ENCODE measurements around the gene ATP10D.

ATP10D gene

DNA sequence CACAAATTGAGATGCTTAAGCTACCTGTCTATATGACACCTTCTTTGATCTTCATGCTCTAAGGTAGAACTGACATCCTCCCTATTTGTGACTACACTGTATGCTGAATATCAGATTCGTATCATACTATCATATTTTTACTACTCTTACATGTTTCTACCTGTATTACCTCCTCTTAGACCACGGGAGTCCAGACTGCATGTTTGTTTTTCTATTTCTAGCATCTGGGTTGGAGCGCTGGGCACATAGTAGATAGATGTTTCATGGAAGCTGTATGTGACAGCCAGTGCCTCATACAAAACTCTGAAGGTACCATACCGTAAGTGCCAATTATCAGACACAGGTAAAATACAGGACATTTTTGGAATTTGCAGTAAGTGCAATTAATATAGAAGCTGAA is 47.6 kb downstream of the ATP10D start:
- no peak for DNase-seq (ENCODE audit: low read depth)
- TF ChIP-seq, protein P1, sequence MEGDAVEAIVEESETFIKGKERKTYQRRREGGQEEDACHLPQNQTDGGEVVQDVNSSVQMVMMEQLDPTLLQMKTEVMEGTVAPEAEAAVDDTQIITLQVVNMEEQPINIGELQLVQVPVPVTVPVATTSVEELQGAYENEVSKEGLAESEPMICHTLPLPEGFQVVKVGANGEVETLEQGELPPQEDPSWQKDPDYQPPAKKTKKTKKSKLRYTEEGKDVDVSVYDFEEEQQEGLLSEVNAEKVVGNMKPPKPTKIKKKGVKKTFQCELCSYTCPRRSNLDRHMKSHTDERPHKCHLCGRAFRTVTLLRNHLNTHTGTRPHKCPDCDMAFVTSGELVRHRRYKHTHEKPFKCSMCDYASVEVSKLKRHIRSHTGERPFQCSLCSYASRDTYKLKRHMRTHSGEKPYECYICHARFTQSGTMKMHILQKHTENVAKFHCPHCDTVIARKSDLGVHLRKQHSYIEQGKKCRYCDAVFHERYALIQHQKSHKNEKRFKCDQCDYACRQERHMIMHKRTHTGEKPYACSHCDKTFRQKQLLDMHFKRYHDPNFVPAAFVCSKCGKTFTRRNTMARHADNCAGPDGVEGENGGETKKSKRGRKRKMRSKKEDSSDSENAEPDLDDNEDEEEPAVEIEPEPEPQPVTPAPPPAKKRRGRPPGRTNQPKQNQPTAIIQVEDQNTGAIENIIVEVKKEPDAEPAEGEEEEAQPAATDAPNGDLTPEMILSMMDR (IDR thresholded peaks at IDR 0.05; ENCODE audit: insufficient read depth, low read depth, low read length, missing control alignments), result no peak
- H3K4me3 ChIP-seq (ENCODE audit: low read depth, low read length), result no peak overlapping the region

DNA sequence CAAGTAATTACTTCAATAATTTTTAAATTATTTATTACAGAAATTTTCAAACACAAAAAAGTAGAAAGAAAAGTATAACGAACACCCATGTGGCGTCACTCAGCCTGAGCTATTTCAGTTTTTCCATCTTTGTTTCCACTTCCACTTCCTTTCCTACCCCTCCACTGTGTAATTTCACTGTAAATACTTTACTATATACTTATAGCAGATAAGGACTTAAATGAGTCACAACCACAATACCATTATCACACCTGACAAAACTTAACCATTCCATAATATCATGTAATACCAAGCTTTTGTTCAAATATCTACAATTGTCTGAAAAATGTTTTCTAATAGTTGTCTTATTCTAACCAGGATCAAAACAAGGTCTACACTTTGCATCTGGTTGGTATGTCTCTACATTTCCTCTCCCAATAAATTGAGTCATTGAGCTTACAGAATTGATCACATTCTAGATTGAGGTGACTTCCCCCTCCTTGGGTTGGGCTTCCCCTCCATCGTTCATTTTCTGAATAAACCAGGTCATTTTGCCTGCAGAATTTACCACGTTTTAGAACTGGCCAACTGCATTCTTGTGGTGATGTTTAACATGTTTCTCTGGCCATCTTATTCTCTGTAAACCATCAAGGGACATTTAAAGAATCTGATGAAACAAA is 48.7 kb downstream of the ATP10D start:
- TF ChIP-seq, protein P1 (IDR thresholded peaks at IDR 0.05; ENCODE audit: insufficient read depth, low read depth, low read length, missing control alignments), result no peak
- no peak for DNase-seq (ENCODE audit: low read depth)
- no peak overlapping the region for H3K4me3 ChIP-seq (ENCODE audit: low read depth, low read length)

GRCh38 chr4:47534772-47535171 is 49.7 kb downstream of the ATP10D start:
- H3K4me3 ChIP-seq (ENCODE audit: low read depth, low read length), result no peak overlapping the region
- no peak for DNase-seq (ENCODE audit: low read depth)
- TF ChIP-seq, protein P1 (IDR thresholded peaks at IDR 0.05; ENCODE audit: insufficient read depth, low read depth, low read length, missing control alignments), result no peak

DNA sequence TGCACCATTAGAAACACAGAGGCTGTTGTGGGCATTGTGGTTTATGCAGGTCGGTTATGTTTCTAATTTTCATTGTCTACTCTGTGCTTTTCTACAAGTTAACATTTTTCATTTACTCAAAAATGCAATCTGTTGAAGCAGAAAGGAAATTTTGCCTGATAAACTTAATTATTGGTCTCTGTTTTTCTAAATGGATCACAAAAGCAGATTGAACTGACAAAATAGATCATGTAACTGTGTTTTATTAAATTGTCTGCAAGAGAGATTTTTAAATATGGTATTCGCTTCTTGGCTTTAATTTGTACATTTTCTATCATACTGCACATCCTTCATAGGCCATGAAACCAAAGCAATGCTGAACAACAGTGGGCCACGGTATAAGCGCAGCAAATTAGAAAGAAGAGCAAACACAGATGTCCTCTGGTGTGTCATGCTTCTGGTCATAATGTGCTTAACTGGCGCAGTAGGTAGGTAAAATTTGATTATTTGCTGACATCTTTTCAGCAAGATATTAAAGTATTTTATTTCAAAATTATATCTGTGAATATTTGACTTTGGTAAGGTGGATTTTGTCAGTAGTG is 50.6 kb downstream of the ATP10D start:
- no peak overlapping the region for H3K4me3 ChIP-seq (ENCODE audit: low read depth, low read length)
- no peak for DNase-seq (ENCODE audit: low read depth)
- TF ChIP-seq, protein P1 (IDR thresholded peaks at IDR 0.05; ENCODE audit: insufficient read depth, low read depth, low read length, missing control alignments), result no peak

DNA sequence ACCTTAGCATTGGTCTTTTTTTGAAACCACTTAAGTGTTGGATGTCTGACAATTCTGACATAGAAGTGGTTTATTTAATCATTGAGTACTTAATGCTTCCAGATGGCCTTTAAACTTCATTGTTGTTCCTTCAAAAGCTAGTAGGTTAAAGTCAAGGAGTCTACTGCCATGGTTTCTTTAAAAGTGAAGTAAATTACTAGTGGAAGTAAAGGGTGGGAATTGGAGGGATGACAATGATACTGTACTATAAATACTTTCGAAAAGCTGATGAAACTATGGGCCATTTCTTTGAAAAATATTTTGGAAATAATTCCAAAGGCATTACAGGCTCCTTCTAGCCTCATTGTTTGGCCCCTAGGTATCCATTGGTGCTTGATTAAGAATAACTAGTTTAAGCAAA is 51.9 kb downstream of the ATP10D start:
- TF ChIP-seq, protein P1 (IDR thresholded peaks at IDR 0.05; ENCODE audit: insufficient read depth, low read depth, low read length, missing control alignments), result no peak
- H3K4me3 ChIP-seq (ENCODE audit: low read depth, low read length), result no peak overlapping the region
- DNase-seq (ENCODE audit: low read depth), result no peak

DNA sequence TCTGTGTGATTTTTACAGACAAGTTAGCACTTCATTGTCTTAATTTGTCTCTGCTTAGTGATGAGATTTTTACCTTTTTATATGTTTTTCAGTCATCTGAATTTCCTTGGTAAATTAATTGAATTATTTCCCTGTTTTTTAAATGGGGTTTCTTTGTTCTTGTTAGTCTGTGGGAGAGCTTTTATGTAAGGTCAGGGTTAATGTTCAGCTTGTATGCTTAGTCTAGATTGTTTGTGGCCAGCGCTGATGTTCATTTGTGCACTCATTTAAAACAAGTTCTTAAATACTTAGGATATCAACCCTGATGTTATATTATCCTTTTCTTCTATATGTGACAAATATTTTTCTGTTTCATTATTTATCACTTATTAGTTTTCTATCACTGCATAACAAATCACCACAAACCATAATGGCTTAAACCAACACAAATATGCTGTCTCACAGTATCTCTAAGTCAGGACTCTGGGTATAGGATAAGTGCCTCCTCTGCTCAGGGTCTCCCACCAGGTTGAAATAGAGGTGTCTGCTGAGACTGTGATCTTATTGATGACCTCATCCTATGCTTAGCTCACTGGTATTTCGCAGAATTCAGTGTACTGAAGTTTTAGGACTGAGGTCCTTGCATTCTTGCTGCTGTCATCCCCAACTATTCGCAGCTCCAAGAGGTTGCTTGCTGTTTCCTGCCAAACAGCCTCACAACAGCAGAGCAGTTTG is 53.2 kb downstream of the ATP10D start:
- no peak for DNase-seq (ENCODE audit: low read depth)
- TF ChIP-seq, protein P1 (IDR thresholded peaks at IDR 0.05; ENCODE audit: insufficient read depth, low read depth, low read length, missing control alignments), result no peak
- no peak overlapping the region for H3K4me3 ChIP-seq (ENCODE audit: low read depth, low read length)

Data from GM12865 (cell line).